Ureter (tissue), 1 donor: Measurements from ENCODE around the gene KCNH5. TPM values are rescaled to one million over a fixed set of nuclear protein-coding genes. Genes with fewer than 3 reads are reported as not detected.

Experiments used
- DNase-seq: peaks from one replicate; pipeline ENCODE4 v3.0.0-alpha.2; 2020; ENCODE audit warnings: low spot score
- total RNA-seq: library from RNA; stranded (reverse); gene quantifications from one replicate; pipeline ENCODE4 v1.2.4, GENCODE V29; 2023
- donor health status: DM: yes; HTN: yes; CAD: no.

KCNH5 gene
- total RNA-seq, 1 donor from 2014 or later: not detected

DNA sequence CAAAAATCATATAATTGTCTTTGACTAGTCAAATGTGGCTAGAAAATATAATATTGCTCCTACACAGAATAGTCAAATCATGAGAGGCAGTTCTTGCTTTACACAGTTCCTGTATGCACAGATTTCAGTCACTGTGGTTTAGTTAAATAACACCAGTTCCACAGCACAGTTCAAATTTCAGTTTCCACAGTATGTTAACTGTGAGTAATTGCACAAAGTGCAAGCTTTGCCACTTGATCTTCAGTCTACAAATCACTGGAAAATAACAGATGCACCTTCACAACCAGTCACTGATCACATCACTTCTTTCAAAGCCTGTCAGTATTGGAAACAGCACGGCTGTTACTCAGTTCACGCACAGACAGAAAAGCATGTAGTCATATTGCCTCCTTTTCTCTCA lies 38.7 kb downstream of the KCNH5 start:
- DNase-seq: no peak

GRCh38 chr14:62994096-62994495 lies 51.2 kb downstream of the KCNH5 start:
- no peak for DNase-seq

DNA sequence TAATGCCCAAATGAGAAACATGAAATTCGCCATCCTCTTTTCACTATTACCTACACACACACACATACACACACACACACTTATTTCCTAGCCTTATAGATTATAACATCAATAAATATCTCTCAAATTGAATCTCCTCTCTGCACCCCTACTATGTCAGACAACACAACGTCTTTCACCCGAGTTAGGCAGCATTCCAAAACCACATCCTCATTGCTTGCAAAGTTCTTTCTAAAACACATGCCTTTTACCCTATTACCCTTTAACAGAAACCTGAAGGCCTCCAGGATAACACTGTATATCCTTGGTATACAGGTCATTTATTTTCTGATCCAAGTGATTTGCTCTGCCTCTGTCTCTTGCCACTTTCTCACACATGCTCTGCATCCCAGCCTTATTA lies 56.3 kb downstream of the KCNH5 start:
- DNase-seq: no peak

DNA sequence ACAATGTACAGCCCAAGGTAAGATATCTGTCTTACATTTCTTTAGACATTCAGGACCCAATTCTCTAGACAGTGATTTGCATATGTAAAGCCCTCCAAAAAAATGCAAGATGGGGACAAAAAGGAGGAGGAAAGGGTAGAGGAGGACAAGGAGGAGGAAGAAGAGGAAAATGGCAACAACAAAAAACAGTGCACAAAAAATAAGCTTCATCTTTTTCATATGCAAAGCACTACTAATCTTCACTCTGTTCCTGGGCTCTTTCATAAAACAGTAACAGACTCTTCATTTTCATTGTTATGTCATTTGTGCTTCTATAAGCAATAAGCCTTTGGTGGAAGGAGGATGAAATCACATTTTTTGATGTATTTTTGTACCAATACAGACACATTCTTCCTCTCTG lies 61.4 kb downstream of the KCNH5 start:
- DNase-seq: no peak

- DNase-seq: no peak
These were observed 64.6 kb downstream of the KCNH5 start for GRCh38 chr14:62980693-62981092.

DNA sequence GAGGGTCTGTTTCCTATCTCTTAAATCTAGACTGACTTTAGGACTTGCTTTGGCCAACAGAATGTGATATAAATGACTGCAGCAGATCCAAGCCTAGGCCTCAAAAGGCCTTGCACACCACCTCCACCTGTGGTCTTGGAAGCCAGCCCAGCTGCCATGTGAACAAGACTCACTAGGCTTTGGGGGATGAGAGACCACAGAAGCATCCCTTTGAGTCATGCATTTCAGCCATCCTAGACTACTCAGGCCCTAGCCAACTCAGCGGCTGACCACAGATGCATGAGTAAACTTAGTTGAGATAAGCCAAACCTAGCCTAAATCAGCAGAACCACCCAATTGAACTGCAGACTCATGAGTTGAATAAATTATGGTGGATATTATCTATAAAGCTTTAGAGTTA lies 87.7 kb downstream of the KCNH5 start:
- DNase-seq: no peak

GRCh38 chr14:62956413-62956812 lies 88.8 kb downstream of the KCNH5 start:
- no peak for DNase-seq

DNA sequence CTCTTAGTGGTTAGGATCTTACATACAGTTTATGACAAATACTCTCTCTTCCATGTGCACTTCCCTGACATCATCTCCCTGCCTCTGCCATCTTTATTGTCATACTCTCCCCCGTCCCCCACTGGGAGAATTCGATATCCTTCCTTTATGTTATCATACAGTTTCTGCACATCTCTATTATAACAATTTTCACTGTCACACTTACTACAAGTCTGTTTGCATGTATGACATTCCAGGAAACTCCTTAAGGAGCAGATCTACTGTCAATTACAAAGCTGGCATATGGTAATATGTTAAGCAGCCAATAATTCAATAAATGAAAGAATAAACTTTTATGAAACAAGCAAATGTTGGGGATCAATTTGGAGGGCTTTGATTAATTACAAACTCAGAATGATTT lies 91.1 kb downstream of the KCNH5 start:
- DNase-seq: no peak

- DNase-seq: no peak
These were observed 93.0 kb downstream of the KCNH5 start for GRCh38 chr14:62952226-62952625.

- no peak for DNase-seq
These were observed 98.0 kb downstream of the KCNH5 start for GRCh38 chr14:62947301-62947700.

DNA sequence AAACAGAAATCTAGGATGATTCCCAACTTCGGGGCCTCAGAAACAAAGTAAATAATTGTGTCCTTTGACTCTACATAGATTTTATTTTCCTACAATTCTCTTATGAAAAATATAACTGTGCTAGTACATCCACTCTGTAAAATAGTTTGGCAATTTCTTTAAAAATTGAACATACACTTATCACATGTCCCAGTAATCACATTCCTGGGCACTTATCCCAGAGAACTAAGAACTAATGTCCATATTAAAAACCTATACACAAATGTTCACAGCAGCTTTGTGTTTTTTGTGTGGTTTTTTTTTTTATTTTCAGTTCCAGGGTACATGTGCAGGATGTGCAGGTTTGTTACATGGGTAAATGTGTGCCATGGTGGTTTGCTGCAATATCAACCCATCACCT lies 99.0 kb downstream of the KCNH5 start:
- no peak for DNase-seq

GRCh38 chr14:62943202-62943601 lies 102.1 kb downstream of the KCNH5 start:
- no peak for DNase-seq

DNA sequence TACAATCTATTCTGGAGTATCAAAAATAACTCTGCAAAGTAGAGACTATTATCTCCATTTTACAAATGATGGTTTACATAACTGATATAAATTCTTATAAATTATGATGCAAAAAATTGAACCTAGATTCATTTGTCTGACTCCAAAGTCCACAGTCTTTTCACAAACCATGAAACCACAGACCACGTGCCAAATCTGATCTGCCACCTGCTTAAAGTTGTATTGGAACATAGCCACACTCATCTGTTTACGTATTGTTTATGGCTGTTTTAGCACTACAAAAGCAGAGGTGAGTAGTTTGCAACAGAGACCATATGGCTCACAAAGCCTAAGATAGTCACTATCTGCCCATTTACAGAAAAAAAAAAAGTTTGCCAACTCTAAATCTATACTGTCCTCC lies 105.3 kb downstream of the KCNH5 start:
- no peak for DNase-seq

GRCh38 chr14:62938778-62939177 lies 106.5 kb downstream of the KCNH5 start:
- DNase-seq: no peak

DNA sequence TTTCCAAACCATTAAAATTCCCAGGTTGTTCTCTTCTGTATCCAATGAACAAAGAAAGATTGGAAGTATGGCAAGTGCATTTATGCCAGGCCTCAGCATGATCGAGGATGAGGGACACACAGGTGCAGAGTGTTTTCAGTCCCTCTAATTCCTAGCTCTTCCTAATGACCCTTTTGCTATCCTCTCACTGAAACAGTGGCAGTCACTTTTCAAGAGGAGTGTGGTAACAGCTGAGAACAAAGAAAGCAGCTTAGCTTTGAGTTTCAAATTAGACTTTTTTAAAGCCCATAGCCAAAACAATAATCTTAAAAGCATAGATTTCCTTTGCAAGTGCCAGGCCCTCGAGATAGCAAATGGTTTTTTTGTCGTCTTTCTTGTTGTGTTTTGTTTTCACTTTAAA lies 110.8 kb downstream of the KCNH5 start:
- DNase-seq: no peak

DNA sequence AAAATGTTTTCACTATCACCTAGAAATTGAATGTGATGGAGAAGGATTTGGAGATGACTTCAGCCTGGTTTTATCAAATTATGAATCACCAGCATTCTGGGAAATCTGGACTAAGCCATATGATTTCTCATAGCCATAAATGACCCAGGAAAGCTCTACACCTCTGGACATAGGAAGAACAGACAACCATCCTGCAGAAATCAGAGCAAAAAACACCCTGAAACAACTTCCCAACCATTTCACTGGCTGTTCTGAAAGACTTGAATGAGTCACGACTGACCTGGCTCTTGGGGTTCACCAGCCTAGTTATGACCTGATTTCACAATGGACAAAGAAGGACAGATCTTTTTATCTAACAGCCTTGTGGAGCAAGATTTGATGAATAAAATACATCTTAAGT lies 123.8 kb downstream of the KCNH5 start:
- DNase-seq: no peak

DNA sequence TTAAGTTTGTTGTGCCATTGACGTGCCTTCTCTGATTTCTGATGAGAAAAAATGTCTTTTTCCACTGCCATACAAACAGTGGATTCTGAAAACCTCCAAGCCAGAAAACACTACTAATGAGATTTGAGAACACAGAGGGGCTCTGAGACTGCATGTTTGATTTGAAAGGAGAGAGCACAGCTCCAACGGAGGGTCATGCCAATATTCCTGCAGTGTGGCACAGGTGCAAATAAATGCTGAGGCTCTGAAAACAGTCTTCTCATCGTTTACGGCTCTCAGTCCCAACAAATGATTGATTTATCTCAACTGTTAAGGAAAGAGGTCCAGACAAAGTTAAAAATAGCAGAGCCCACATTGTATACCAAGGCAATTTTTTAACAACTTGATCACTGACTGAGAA lies 128.7 kb downstream of the KCNH5 start:
- DNase-seq: no peak

- DNase-seq: no peak
These were observed 130.4 kb downstream of the KCNH5 start for GRCh38 chr14:62914873-62915272.

DNA sequence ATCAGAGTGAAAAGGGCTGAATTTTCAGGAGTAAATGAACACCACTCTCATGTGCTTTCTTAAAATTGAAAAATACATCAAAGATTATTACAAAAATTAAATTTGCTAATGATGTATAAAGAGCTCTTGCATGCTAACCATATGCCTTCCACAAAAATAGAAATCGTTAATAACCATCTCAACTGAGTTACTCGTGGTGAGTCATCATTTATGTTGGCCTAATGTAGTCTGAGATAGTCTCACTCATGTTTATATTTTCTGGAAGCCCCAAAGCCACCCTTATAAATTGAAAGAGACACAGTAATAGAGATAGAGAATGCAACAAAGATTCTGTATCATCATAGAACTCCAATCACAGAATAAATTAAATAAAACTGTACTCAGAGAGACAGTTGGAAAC lies 131.2 kb downstream of the KCNH5 start:
- no peak for DNase-seq

- no peak for DNase-seq
These were observed 136.8 kb downstream of the KCNH5 start for GRCh38 chr14:62908506-62908905.

DNA sequence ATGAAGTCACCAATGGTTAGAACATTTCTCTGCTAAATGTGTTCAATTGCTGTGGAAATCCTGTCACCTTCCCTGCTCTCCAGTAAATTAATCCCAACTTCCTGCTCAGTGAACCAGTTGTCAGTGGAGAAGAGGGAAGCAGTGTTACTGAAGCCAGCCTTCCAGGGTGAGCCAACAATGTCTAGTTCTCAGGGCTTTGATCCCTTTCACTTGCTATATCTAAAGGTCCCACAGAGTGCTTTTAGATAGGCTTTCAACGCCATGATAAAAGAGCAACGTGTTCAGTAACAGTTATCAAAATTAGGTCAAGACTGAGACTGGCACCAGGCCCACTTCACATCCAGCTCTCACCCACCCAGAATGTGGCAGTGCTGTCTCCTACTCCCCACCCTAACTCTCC lies 139.7 kb downstream of the KCNH5 start:
- DNase-seq: no peak

DNA sequence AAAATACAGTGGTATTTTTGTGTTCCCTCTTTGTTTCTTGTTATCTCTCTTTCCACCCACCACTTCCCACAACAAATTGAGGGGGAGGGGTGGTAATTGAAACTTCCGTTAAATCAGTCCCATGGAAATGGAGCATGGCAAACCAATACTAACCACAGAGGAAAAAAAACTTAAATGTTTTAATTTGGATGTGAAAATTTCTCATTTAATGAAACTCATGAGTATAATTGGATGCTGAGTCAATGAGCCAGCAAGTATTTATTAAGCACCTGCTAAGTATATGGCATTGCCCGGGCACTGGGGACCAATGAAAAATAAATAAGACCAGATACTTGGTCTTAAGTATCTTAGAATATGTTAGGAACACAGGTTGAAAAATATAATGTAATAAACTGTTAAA lies 147.5 kb downstream of the KCNH5 start:
- DNase-seq: no peak

DNA sequence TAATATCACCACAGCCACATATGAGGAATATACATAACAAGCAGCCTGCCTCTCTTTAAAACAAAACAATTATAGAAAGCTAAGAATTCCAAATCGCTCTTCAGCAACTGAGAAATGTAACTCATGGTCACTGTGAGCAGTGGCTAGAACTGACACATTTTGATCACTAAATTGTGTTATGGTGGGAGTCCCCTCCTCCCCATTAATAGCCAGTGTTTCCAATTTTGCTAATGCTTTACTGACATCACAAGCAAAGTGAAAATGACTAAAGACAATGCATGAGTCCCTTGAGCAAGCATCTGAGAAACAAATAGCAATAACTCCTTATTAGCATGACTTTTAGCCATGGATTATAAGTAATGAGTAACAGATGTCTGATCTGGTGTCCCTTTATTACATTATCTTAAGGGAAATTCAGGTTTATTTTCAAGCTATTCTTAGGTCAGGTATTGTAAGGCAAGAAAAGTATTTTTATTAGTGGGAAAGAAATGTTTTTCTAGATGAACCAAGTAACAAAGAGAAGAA lies 148.3 kb downstream of the KCNH5 start:
- DNase-seq: no peak

DNA sequence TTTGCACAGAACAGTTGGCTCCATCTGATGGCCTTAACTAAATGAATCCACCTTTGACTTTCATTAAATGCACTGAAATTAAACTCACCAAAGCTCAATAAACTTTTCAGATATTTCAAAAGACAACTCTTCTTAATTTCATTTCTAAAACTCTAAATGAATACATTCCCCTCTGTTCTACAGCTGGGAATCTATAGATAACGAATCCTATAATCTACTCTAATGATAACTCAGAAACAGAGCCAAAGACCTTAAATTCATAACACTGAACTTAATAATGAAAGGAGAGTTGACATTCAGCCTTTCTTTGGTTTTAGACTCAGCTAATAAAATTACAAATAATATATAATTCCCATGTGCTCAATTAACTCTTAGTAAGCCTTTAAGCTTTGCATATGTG lies 150.5 kb downstream of the KCNH5 start:
- DNase-seq: no peak

DNA sequence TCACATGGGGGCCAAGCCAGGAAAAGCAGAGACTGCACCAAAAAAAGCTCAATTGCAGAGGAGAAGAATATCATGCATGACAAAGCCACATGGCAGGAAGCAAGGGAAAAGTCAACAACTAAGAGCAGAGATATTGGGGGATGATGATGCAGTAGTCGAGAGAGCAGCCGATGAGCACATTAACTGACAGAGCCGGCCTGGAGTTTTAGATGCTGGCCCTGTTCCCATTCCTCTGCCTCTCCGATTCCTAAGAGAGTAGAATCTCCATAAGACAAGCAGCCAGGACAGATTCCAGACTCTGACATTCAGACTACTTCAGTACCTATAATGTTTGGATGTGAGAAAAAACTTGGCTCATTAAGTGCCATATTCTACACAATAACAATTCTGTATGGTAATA lies 155.9 kb downstream of the KCNH5 start:
- DNase-seq: no peak
